ENCODE data around the gene MMS22L.
A peak's percentile ranks its signal among the peaks of the same experiment; 100 is the strongest.
"Not testable (repeated sequence)": the region's sequence is repeated elsewhere in the genome, so short reads cannot be mapped to it uniquely, and the experiment has no call there.

Gene MMS22L

DNA sequence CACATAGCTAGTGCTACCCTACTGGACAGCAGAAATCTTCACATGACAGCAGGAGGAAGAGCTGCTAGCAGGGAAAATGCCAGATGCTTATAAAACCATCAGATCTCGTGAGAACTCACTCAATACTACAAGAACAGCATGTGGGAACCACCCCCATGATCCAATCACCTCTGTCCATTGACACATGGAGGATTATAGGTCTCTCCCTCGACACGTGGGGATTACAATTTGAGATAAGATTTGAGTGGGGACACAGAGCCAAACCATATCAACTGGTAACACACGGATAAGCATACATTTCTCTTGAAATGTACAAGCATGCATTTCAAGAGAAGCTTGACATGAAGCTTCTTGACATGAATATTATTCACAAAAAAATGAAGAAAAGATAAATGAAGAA lies 64.1 kb downstream of the MMS22L start:
- ATAC-seq (no peak), DNase-seq (no peak)

- DNase-seq (peak; percentile 4), ATAC-seq (no peak)
These were observed 67.8 kb downstream of the MMS22L start for GRCh38 chr6:97215157-97215769.

GRCh38 chr6:97214671-97215070 lies 68.3 kb downstream of the MMS22L start:
- ATAC-seq (no peak), DNase-seq (no peak)

- no peak for ATAC-seq
These were observed 75.6 kb downstream of the MMS22L start for GRCh38 chr6:97207383-97207782.

DNA sequence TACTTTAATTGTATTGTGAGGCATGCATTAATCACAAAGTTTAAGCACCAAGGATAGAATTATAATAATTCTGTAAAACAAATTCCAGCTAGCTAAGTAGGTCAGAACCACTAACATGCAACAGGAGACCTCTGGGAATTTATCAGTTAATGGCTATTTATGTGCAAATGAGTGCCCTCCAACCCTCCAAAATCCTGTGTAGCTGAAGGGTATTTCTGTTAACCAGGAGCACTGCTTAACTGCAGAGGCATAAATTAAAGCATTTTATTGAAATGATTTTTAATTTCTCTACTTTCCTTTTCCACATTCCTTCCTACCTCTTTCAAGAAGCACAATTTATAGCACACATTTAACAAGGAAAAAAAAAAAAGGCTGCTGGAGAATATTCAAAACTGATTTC lies 77.0 kb downstream of the MMS22L start:
- DNase-seq (no peak), ATAC-seq (no peak)

More at GRCh38 chr6:97207383-97207782, 75.6 kb downstream of the MMS22L start:
- no peak for DNase-seq

GRCh38 chr6:97203343-97203742 lies 79.7 kb downstream of the MMS22L start:
- no peak for DNase-seq
- no peak for ATAC-seq

DNA sequence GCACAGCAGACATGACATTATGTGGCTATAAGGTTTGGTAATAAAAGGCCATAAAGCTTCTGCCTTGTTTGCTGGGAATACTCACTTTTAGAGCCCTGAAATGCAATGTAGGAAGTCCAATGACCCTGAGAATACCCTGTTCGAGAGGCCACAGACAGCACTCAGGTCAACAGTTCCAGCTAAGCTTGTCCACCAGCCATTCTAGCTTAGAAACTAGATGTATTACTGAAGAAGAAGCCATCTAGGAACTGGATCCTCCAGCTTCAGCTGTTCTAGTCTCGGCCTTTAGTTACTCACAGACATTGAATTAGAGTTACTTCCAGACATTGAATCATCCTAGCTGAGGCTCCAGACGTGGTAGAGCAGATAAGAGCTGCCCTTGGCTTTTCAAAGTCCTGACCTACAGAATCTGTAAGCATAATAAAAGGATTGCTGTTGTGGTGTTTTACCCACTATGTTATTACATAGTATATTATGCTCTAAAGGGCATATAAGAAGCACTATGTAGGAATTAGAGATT lies 84.9 kb downstream of the MMS22L start:
- DNase-seq = no peak

DNA sequence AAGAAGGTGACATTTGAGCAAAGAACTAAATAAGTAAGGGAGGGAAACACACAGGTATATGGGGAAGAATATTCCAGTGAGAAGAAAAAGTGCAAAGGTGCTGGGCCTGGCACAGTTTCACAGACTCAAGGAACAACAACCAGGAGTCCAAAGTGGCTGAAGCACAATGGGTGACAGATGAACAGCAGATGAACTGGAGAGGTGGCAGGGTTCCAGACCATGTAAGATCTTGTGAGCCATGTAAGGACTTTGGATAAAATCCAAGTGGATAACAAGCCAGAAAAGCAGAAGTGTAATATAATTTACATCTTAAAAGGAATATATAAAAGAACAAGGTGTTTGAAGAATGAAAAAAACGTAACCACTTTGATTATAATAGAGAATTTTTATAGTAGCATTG lies 87.9 kb downstream of the MMS22L start:
- DNase-seq (no peak), ATAC-seq (no peak)

More for the DNA sequence above, 84.9 kb downstream of the MMS22L start:
- ATAC-seq = no peak

- no peak for ATAC-seq
- no peak for DNase-seq
These were observed 93.2 kb downstream of the MMS22L start for GRCh38 chr6:97189767-97190166.

DNA sequence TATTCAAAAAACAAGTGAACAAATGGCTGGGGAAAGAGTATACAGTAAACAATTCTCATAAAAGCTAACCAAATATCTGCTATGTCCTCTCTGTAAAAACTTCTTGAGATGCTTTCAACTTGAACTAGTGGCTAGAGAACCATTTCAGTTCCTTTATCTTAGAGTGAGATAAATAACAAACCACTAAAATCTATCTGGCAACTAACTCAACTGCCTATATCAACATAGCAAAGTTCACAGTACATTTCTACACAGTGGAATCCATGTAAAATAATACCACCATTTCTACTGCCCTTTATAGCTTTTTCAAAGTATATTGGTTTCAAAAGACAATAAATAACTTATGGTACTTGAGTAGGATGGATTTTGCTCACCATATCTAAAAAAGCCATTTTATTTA lies 95.1 kb downstream of the MMS22L start:
- DNase-seq (no peak), ATAC-seq (no peak)

DNA sequence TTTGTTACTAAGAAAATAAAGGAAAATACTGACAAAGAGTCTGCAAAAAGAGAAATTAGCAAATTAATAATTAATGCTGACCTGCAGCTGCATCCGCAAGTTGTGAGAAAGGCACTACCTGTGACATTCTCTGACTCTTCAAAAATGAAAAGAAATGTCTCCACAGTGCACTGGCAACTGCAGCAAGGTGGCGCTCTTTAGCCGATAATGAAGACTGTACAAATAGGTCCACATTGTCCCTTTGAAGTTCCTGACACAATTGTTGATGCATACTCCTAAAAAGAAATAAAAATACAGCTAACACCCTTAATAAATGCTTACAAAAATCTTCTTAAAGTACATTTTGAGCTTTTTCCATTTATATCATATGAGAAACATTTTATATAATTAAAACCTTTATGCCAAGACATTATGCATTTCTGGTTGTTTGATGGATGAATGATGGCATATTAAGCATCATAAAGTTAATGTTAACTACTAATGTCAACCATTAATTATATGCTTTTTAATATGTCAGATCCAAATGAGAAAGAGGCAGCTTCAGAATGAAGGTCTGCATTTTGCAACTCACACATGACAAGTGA lies 96.5 kb downstream of the MMS22L start:
- peak; percentile 72 for DNase-seq
- peak; percentile 84 for ATAC-seq

GRCh38 chr6:97177905-97178304 lies 105.1 kb downstream of the MMS22L start:
- ATAC-seq (no peak), DNase-seq (no peak)

DNA sequence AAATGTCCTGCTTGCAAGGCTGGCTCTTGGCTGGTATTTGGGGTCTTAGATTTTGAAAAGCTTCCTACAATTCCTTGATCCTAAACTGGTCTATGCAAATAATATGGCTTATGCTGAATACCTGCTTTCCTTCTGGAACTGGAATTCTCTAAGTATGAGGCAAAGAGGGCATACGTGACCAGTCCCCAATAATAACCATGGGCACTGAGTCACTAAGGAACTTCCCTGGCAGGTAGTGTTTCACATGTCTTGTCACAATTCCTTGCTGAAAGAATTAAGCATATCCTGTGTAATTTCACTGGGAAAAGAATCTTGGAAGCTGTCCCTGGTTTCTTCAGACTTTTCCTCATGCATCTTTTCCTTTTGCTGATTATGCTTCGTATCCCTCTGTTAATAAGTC lies 106.5 kb downstream of the MMS22L start:
- no peak for ATAC-seq
- DNase-seq = no peak

DNA sequence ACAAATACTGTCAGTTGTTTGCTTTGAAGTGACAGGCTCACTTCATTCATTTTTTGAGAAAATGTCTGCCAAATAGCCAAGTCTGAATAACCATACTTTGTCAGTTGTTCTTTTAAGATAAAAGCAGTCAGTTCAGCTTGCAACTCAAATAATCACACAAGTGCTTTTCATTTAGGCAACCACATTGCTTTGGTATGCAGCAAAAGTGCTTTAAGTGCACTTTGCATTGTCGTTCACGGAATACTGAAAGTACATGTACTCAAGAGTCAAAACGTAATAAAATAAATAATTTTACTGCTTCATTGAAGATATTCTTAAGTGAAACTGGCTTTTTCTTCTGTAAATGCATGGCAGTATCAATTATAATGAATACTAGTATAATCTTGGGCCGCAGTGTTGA lies 107.2 kb downstream of the MMS22L start:
- no peak for DNase-seq
- ATAC-seq = no peak

DNA sequence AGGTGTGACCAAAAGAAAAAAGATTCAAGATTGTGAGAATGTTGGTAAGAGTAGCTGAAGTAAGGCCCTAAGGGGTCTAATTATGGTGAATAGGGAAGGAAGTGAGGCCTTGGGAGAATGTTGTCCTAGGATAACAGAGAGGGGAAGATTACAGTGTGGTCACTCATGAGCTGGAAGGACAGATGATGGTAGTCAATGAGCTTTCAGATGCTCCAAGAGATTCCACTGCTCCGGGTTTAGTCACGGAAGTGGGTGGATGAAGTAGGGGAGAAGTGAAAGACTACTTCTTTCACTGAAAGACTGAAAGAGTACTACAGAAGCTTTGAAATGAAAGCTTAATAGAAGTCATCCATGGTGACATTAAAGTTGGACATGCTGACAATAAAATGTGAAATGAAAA lies 108.5 kb downstream of the MMS22L start:
- DNase-seq (no peak), ATAC-seq (no peak)

- DNase-seq (no peak), ATAC-seq (no peak)
These were observed 122.7 kb downstream of the MMS22L start for GRCh38 chr6:97160280-97160679.

DNA sequence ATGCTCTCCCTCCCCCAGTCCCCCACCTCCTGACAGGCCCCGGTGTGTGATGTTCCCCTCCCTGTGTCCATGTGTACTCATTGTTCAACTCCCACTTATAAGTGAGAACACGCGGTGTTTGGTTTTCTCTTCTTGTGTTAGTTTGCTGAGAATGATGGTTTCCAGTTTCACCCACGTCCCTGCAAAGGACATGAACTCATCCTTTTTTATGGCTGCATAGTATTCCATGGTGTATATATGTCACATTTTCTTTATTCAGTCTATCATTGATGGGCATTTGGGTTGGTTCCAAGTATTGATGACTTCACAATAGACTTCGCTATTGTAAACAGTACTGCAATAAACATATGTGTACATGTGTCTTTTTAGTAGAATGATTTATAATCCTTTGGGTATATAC lies 127.6 kb downstream of the MMS22L start:
- ATAC-seq = not testable (repeated sequence)

DNA sequence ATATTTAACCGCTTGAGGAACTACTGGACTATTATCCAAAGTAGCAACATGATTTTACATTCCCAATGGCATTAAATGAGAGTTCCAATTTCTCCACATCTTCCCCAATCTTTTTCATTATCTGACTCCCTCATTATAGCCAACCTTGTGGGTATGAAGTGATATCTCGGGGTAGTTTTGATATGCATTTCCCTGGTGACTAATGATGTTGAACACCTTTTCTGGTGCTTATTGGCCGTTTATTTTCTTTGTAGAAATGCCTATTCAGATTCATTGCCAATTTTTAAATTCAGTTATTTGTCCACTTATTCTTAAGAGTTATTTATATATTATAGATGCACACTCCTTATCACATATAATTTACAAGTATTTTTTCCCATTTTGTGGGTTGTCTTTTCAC lies 129.0 kb downstream of the MMS22L start:
- ATAC-seq (no peak), DNase-seq (no peak)

More for the DNA sequence above, 127.6 kb downstream of the MMS22L start:
- DNase-seq = not testable (repeated sequence)

GRCh38 chr6:97151601-97152000 lies 131.4 kb downstream of the MMS22L start:
- ATAC-seq (no peak), DNase-seq (no peak)

GRCh38 chr6:97150932-97151331 lies 132.1 kb downstream of the MMS22L start:
- ATAC-seq (peak; percentile 96), DNase-seq (no peak)

GRCh38 chr6:97147421-97147820 lies 135.6 kb downstream of the MMS22L start:
- ATAC-seq = no peak

DNA sequence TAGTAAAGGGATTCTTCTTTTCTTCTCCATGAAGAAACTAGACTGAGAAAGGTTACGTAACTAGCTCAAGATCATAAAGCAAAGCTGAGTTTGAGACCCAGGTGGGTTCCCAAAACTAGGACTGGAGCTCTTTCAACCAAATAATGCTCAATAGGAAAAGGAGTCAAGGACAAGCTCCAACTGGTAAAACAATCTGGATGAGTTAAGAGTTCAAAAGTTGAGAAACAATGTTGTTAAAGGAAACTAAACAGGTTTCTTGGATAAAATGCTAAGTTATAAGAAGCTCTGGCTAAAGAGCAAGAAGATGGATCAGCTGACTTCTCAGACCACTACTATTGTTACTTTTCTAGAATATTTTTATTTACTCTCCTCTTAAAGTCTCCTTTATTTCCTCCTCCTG lies 137.3 kb downstream of the MMS22L start:
- DNase-seq = no peak
- no peak for ATAC-seq

More at GRCh38 chr6:97147421-97147820, 135.6 kb downstream of the MMS22L start:
- DNase-seq = no peak

DNA sequence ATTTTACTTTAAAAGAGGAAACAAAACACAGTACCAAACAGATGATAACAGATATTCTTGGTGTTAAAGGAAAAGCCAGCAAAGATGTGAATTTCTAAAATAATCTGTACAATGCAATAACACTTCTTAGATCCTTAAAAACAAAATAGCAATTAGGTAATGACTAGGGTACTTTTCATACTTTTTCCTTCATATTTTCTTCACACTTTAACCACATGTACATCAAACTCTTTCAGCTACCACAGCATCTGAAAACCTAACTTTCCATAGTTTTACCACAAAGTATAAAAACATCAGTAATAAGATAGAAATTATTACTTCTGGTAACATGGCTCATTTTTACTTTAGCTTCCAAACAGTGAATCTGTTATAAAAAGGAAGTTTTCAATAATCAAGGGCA lies 141.3 kb downstream of the MMS22L start:
- DNase-seq = no peak
- peak; percentile 66 for ATAC-seq

DNA sequence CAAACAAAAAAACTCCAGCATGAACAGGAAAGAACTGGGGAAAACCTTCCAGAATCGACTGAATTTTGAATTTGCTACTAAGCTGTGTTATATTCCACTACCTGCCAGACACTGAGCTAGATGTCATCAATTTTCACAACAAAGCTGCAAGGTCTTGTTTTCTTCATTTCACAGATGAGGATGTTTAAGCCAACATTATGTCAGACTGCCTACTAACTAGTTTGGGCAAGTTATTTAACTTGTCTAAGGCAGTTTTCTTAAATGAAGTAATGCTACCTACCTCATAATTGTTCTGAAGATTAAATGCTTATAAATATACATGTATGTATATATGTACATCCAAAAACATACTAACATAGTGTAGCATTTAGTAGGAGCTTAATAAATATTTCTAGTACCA lies 144.4 kb downstream of the MMS22L start:
- no peak for DNase-seq
- no peak for ATAC-seq
